B cell (primary cell): ENCODE measurements around the gene ZNF3. TPM values are rescaled to one million over a fixed set of nuclear protein-coding genes. Genes with fewer than 3 reads are reported as not detected.
"Not testable (repeated sequence)": the region's sequence is repeated elsewhere in the genome, so short reads cannot be mapped to it uniquely, and the experiment has no call there.

Source experiments
- ATAC-seq: fragments of 200-7000 bp; cut with Tn5 transposase; one replicate; pipeline ENCODE4 v1.10.0; 2021; ENCODE audit warnings: low read depth, mild to moderate bottlenecking, moderate number of reproducible peaks, moderate library complexity
- CTCF ChIA-PET: fragments of 350-600 bp; sonication (Branson Sonifier 250); formaldehyde crosslinking; loops from one replicate; lab custom pipeline; 2021; ENCODE audit warnings: antibody characterized with exemption, inconsistent platforms; lab: Charles Lee
- POLR2A ChIA-PET: fragments of 350-600 bp; sonication (Branson Sonifier 250); formaldehyde crosslinking; loops from one replicate; lab custom pipeline; 2021; ENCODE audit warnings: antibody characterized with exemption; lab: Charles Lee
- DNase-seq: peaks from one replicate; pipeline ENCODE4 v3.0.0; 2013
- H2AFZ ChIP-seq: 2 replicates; pipeline ENCODE4 v1.6.1; 2012; ENCODE audit warnings: mild to moderate bottlenecking, low read depth, low read length; ENCODE audit not compliant: insufficient read depth, poor library complexity, severe bottlenecking
- H3K27ac ChIP-seq, 2 donors: 1 replicate in 1 of 2; 2 replicates in 1 of 2; pipeline ENCODE4 v1.5.1; 2012 to 2013; ENCODE audit warnings: low read length in 2 of 2, mild to moderate bottlenecking in 2 of 2, moderate library complexity in 1 of 2
- H3K27me3 ChIP-seq, 4 experiments: fragments of 200-600 bp in 1 of 4; sonication (generic) in 1 of 4; replicated peaks in 1 of 4; 1 replicate in 2 of 4; 2 replicates in 2 of 4; pipeline versions ENCODE4 v1.6.1 to v1.7.0; 2013 to 2016; ENCODE audit warnings: low read length in 3 of 4, mild to moderate bottlenecking in 2 of 4, mixed read lengths in 1 of 4, moderate library complexity in 1 of 4; ENCODE audit not compliant: insufficient read depth in 4 of 4, control insufficient read depth in 3 of 4; ENCODE audit errors: control extremely low read depth in 1 of 4
- H3K36me3 ChIP-seq, 2 experiments: replicated peaks in 1 of 2; 1 replicate in 1 of 2; 2 replicates in 1 of 2; pipeline versions ENCODE4 v1.6.1 to v1.7.1; 2013; ENCODE audit warnings: low read length in 1 of 2; ENCODE audit not compliant: insufficient read depth in 2 of 2, control insufficient read depth in 1 of 2; ENCODE audit errors: control extremely low read depth in 1 of 2, extremely low read depth in 1 of 2
- H3K4me1 ChIP-seq, 2 donors: fragments of 200-600 bp in 1 of 2; sonication (generic) in 1 of 2; 1 replicate in 1 of 2; 2 replicates in 1 of 2; pipeline versions ENCODE4 v1.5.1 to v1.6.1; 2013 to 2017; ENCODE audit warnings: low read length in 2 of 2; ENCODE audit not compliant: control insufficient read depth in 2 of 2, insufficient read depth in 2 of 2
- H3K4me2 ChIP-seq: replicated peaks from 2 replicates; pipeline ENCODE3; 2012; ENCODE audit warnings: mild to moderate bottlenecking, low read depth, low read length; ENCODE audit not compliant: poor library complexity, severe bottlenecking
- H3K4me3 ChIP-seq, 5 experiments: fragments of 200-600 bp in 1 of 5; sonication (generic) in 1 of 5; 1 replicate in 3 of 5; 2 replicates in 2 of 5; pipeline versions ENCODE4 v1.5.1 to v1.7.0; 2011 to 2016; ENCODE audit warnings: low read length in 4 of 5, mild to moderate bottlenecking in 4 of 5, low read depth in 2 of 5, control low read depth in 1 of 5, moderate library complexity in 1 of 5; ENCODE audit not compliant: insufficient read depth in 1 of 5; ENCODE audit errors: control extremely low read depth in 1 of 5, extremely low read depth in 1 of 5
- H3K79me2 ChIP-seq: fragments of 200-600 bp; sonication (generic); one replicate; pipeline ENCODE4 v1.6.0; 2016; ENCODE audit warnings: low read length; ENCODE audit not compliant: control insufficient read depth, insufficient read depth
- H3K9ac ChIP-seq: fragments of 200-600 bp; sonication (generic); 2 replicates; pipeline ENCODE4 v1.6.1; 2017; ENCODE audit warnings: mild to moderate bottlenecking, low read length, moderate library complexity
- H3K9me3 ChIP-seq, 3 donors: one replicate each; pipeline versions ENCODE4 v1.6.1 to v1.7.1; 2013; ENCODE audit warnings: low read length in 2 of 3; ENCODE audit not compliant: control insufficient read depth in 2 of 3, insufficient read depth in 1 of 3; ENCODE audit errors: control extremely low read depth in 1 of 3
- H4K20me1 ChIP-seq: 2 replicates; pipeline ENCODE4 v1.6.0; 2012; ENCODE audit warnings: mild to moderate bottlenecking, low read length; ENCODE audit not compliant: insufficient read depth, control insufficient read depth, poor library complexity, severe bottlenecking
- H3K27ac Mint-ChIP-seq: one replicate; pipeline ENCODE4 v1.8.0; 2021; ENCODE audit warnings: mixed read lengths
- H3K27me3 Mint-ChIP-seq: one replicate; pipeline ENCODE4 v1.8.0; 2021; ENCODE audit warnings: mixed read lengths
- H3K4me1 Mint-ChIP-seq: one replicate; pipeline ENCODE4 v1.8.0; 2021; ENCODE audit warnings: mixed read lengths
- H3K4me3 Mint-ChIP-seq: one replicate; pipeline ENCODE4 v1.8.0; 2021; ENCODE audit warnings: mixed read lengths
- H3K9me3 Mint-ChIP-seq: one replicate; pipeline ENCODE4 v1.8.0; 2022; ENCODE audit warnings: mixed read lengths; ENCODE audit not compliant: insufficient read depth
- CTCF ChIP-seq: fragments of 200-600 bp; IDR thresholded peaks from one replicate; pipeline ENCODE4 v1.8.0; 2022; ENCODE audit warnings: antibody characterized with exemption, mild to moderate bottlenecking
- EZH2 ChIP-seq: IDR thresholded peaks from 2 replicates; pipeline ENCODE4 v1.6.1; 2012; ENCODE audit warnings: borderline replicate concordance, low read depth, mild to moderate bottlenecking, moderate library complexity, low read length; ENCODE audit not compliant: insufficient read depth, poor library complexity, severe bottlenecking
- WGBS: methylation state at CpG from one replicate; pipeline ENCODE4 v1.1.5; 2013; ENCODE audit warnings: missing lambda C conversion rate; ENCODE audit not compliant: insufficient coverage; 5-methylcytosine and 5-hydroxymethylcytosine counted together
- intact Hi-C: fragments of 100-400 bp; cut with micrococcal nuclease; formaldehyde crosslinking; loops from one replicate; pipeline ENCODE4 v1.10.0; 2022
- polyA plus RNA-seq: library from polyadenylated mRNA; depleted of rRNA; stranded (reverse); fragments of >200 nt; gene quantifications from 2 replicates; pipeline ENCODE4 v1.2.3, GENCODE V29; 2012
- total RNA-seq, 2 donors: library from RNA; stranded (reverse); fragments of 120-200 nt in 1 of 2; gene quantifications; 1 replicate in 1 of 2; 2 replicates in 1 of 2; pipeline versions ENCODE4 v1.2.3 to v1.2.4, GENCODE V29; 2013 to 2022

Gene ZNF3
- total and polyA plus RNA-seq, 2 donors (not counting 1 experiment from before 2014, with no cell fraction given), result 19.2 to 44.8 TPM

GRCh38 chr7:100130608-100131453 is 49.3 kb upstream of the ZNF3 start:
- Mint-ChIP-seq H3K4me3 (no peak overlapping the region), H3K27me3 (no peaks in the 10 kb centered on the region), H3K4me1 (peaks cover 23% of the 10 kb centered on the region), H3K9me3 (no peaks in the 10 kb centered on the region), H3K27ac (no peak overlapping the region)
- CTCF ChIA-PET, result interaction anchor here (0.6 to 6.6 kb wide), 33 partner anchors 8 to 604 kb away, joined by 3 to 52 read pairs (median 4); partner anchors contain the start of genes AP4M1, GPC2, LAMTOR4 and MCM7
- intact Hi-C loops, result loop anchor here (2.0 kb wide), 2 partner anchors 140 to 218 kb away; no protein-coding TSS in a partner anchor
- peak; percentile 85 for DNase-seq
- Histone ChIP-seq H3K4me3 (no peak overlapping the region), H3K27ac (no peak overlapping the region), H3K36me3 (no peaks in the 10 kb centered on the region), H4K20me1 (no peaks in the 10 kb centered on the region), H3K79me2 (peaks cover 5% of the 10 kb centered on the region), H3K9ac (no peak overlapping the region), H2AFZ (peak overlapping the region; percentile 57), H3K4me2 (peak overlapping the region; percentile 56), H3K9me3 (no peaks in the 10 kb centered on the region), H3K4me1 (peaks cover 15 to 27% of the 10 kb centered on the region in 2 donors), H3K27me3 (no peaks in the 10 kb centered on the region)
- ATAC-seq, result peak; percentile 19
- TF ChIP-seq EZH2 (no peak), CTCF (peak; percentile 98)
- WGBS, result 16% methylated on average over 24 of the region's 24 CpGs
- POLR2A ChIA-PET, result interaction anchor here (0.9 kb wide), 2 partner anchors 29 to 47 kb away, joined by 3 to 6 read pairs; partner anchors contain the start of genes GPC2 and STAG3

- H2AFZ ChIP-seq, H3K27ac Mint-ChIP-seq, DNase-seq, H3K9ac ChIP-seq, H3K4me2 ChIP-seq, H3K4me3 ChIP-seq, H4K20me1 ChIP-seq, H3K4me3 Mint-ChIP-seq, H3K27ac ChIP-seq, H3K27me3 Mint-ChIP-seq, H3K36me3 ChIP-seq, H3K27me3 ChIP-seq, ATAC-seq, H3K9me3 ChIP-seq, H3K9me3 Mint-ChIP-seq: not testable (repeated sequence)
- POLR2A ChIA-PET, result interaction anchor here (0.9 kb wide), 1 partner anchor 47 kb away, joined by 3 read pairs; the partner anchor contains the start of genes GPC2 and STAG3
- intact Hi-C loops, result loop anchor here (2.0 kb wide), 2 partner anchors 139 to 217 kb away; no protein-coding TSS in a partner anchor
- Histone ChIP-seq H3K79me2 (peaks cover 11% of the 10 kb centered on the region), H3K4me1 (peaks cover 20 to 33% of the 10 kb centered on the region in 2 donors)
- 100% methylated on average over 1 of the region's 1 CpG for WGBS
- CTCF ChIA-PET, result interaction anchor here (0.6 to 6.6 kb wide), 26 partner anchors 8 to 605 kb away, joined by 3 to 52 read pairs (median 4); partner anchors contain the start of genes AP4M1, GPC2, MCM7 and STAG3
- H3K4me1 Mint-ChIP-seq, result peaks cover 27% of the 10 kb centered on the region
Observed at GRCh38 chr7:100130220-100130607, 48.7 kb upstream of the ZNF3 start.
